ENCODE data around the gene SMAP2. TPM values are rescaled to one million over a fixed set of nuclear protein-coding genes. Genes with fewer than 3 reads are reported as not detected.

Gene SMAP2
- total RNA-seq, 4 donors from 2014 or later: 20.7 to 39.3 (median 29.2) TPM

GRCh38 chr1:40421431-40422384 lies 48.2 kb downstream of the SMAP2 start:
- H3K27ac ChIP-seq (replicated peaks in 1 of 4): no peak overlapping the region
- 69% methylated on average over 15 of the region's 15 CpGs for WGBS
- no peak overlapping the region for H3K4me3 ChIP-seq
- no peaks in the 10 kb centered on the region for H3K27me3 ChIP-seq
- peaks cover 0 to 5% (median 3%) of the 10 kb centered on the region in 4 donors for H3K4me1 ChIP-seq
- DNase-seq (ENCODE audit: extremely low spot score): no peak
- intact Hi-C loops (cut with DNase I): no loop called here
- TF ChIP-seq EP300 (IDR thresholded peaks at IDR 0.05) (no peak), CTCF (IDR thresholded peaks at IDR 0.05) (no peak), POLR2AphosphoS5 (IDR thresholded peaks at IDR 0.05) (no peak)
- peaks cover 7 to 54% (median 22%) of the 10 kb centered on the region in 4 donors for H3K36me3 ChIP-seq
- no peaks in the 10 kb centered on the region for H3K9me3 ChIP-seq

- no peak for DNase-seq (ENCODE audit: extremely low spot score)
- no peaks in the 10 kb centered on the region for H3K27me3 ChIP-seq
- no peaks in the 10 kb centered on the region for H3K9me3 ChIP-seq
- no peak overlapping the region for H3K4me3 ChIP-seq
- no peak overlapping the region for H3K27ac ChIP-seq (replicated peaks in 1 of 4)
- no peak for TF ChIP-seq POLR2A (IDR thresholded peaks at IDR 0.05; ENCODE audit: low read depth)
- TF ChIP-seq EP300 (IDR thresholded peaks at IDR 0.05): no peak
- TF ChIP-seq POLR2AphosphoS5 (IDR thresholded peaks at IDR 0.05): no peak
- TF ChIP-seq CTCF (IDR thresholded peaks at IDR 0.05): no peak
- H3K36me3 ChIP-seq: peaks cover 0 to 44% (median 11%) of the 10 kb centered on the region in 4 donors
- peaks cover 0 to 5% (median 3%) of the 10 kb centered on the region in 4 donors for H3K4me1 ChIP-seq
- intact Hi-C loops (cut with DNase I): no loop called here
- 84% methylated on average over 11 of the region's 11 CpGs for WGBS
Measured at GRCh38 chr1:40422630-40423263, 49.2 kb downstream of the SMAP2 start.

GRCh38 chr1:40423264-40423642 lies 49.7 kb downstream of the SMAP2 start:
- Histone ChIP-seq H3K27ac (replicated peaks in 1 of 4) (no peak overlapping the region), H3K27me3 (no peaks in the 10 kb centered on the region), H3K36me3 (peaks cover 0 to 39% (median 11%) of the 10 kb centered on the region in 4 donors), H3K4me1 (peaks cover 0 to 5% (median 3%) of the 10 kb centered on the region in 4 donors), H3K4me3 (no peak overlapping the region), H3K9me3 (no peaks in the 10 kb centered on the region)
- WGBS: 93% methylated on average over 4 of the region's 4 CpGs
- intact Hi-C loops (cut with DNase I): no loop called here
- no peak for DNase-seq (ENCODE audit: extremely low spot score)
- TF ChIP-seq POLR2A (IDR thresholded peaks at IDR 0.05; ENCODE audit: low read depth): no peak
- no peak for TF ChIP-seq EP300 (IDR thresholded peaks at IDR 0.05)
- no peak for TF ChIP-seq POLR2AphosphoS5 (IDR thresholded peaks at IDR 0.05)
- no peak for TF ChIP-seq CTCF (IDR thresholded peaks at IDR 0.05)

GRCh38 chr1:40423951-40424618 lies 50.6 kb downstream of the SMAP2 start:
- H3K27ac ChIP-seq (replicated peaks in 1 of 4): no peak overlapping the region
- no peak for DNase-seq (ENCODE audit: extremely low spot score)
- intact Hi-C loops (cut with DNase I): no loop called here
- peaks cover 0 to 5% (median 3%) of the 10 kb centered on the region in 4 donors for H3K4me1 ChIP-seq
- WGBS: 75% methylated on average over 6 of the region's 6 CpGs
- peaks cover 0 to 31% (median 9%) of the 10 kb centered on the region in 4 donors for H3K36me3 ChIP-seq
- H3K4me3 ChIP-seq: no peak overlapping the region
- no peaks in the 10 kb centered on the region for H3K9me3 ChIP-seq
- TF ChIP-seq POLR2AphosphoS5 (IDR thresholded peaks at IDR 0.05): no peak
- TF ChIP-seq EP300 (IDR thresholded peaks at IDR 0.05): no peak
- TF ChIP-seq POLR2A (IDR thresholded peaks at IDR 0.05; ENCODE audit: low read depth): no peak
- no peak for TF ChIP-seq CTCF (IDR thresholded peaks at IDR 0.05)
- no peaks in the 10 kb centered on the region for H3K27me3 ChIP-seq
